ENCODE data around the gene LRRC26.

Gene LRRC26

GRCh38 chr9:137168904-137169856 lies 671 bp downstream of the LRRC26 start:
- Mint-ChIP-seq H3K4me3 (no peak overlapping the region), H3K4me1 (no peaks in the 10 kb centered on the region), H3K27ac (no peak overlapping the region), H3K36me3 (ENCODE audit: low read depth) (no peaks in the 10 kb centered on the region), H3K27me3 (peaks cover 33% of the 10 kb centered on the region), H3K9me3 (no peaks in the 10 kb centered on the region)
- ATAC-seq (no peak), DNase-seq (peak; percentile 26)

GRCh38 chr9:137168573-137168903 lies 1.3 kb downstream of the LRRC26 start:
- Mint-ChIP-seq H3K27me3 (peaks cover 36% of the 10 kb centered on the region), H3K4me1 (no peaks in the 10 kb centered on the region), H3K9me3 (no peaks in the 10 kb centered on the region), H3K4me3 (no peak overlapping the region), H3K27ac (no peak overlapping the region), H3K36me3 (ENCODE audit: low read depth) (no peaks in the 10 kb centered on the region)
- DNase-seq: no peak
- no peak for ATAC-seq

- H3K4me3 Mint-ChIP-seq: no peak overlapping the region
- DNase-seq (no peak), ATAC-seq (peak; percentile 13)
- peaks cover 1% of the 10 kb centered on the region for H3K4me1 Mint-ChIP-seq
- no peaks in the 10 kb centered on the region for H3K36me3 Mint-ChIP-seq (ENCODE audit: low read depth)
- H3K9me3 Mint-ChIP-seq: no peaks in the 10 kb centered on the region
- H3K27me3 Mint-ChIP-seq: peaks cover 39% of the 10 kb centered on the region
- H3K27ac Mint-ChIP-seq: no peak overlapping the region
Observed at GRCh38 chr9:137167747-137168572, 1.9 kb downstream of the LRRC26 start.

- Mint-ChIP-seq H3K9me3 (no peaks in the 10 kb centered on the region), H3K27me3 (peaks cover 41% of the 10 kb centered on the region)
- ATAC-seq: no peak
Observed at GRCh38 chr9:137167277-137167746, 2.5 kb downstream of the LRRC26 start.

GRCh38 chr9:137166380-137167229 lies 3.2 kb downstream of the LRRC26 start:
- H3K4me1 Mint-ChIP-seq: peaks cover 3% of the 10 kb centered on the region
- H3K36me3 Mint-ChIP-seq (ENCODE audit: low read depth): no peaks in the 10 kb centered on the region
- H3K4me3 Mint-ChIP-seq: no peak overlapping the region
- DNase-seq (no peak), ATAC-seq (no peak)
- peaks cover 44% of the 10 kb centered on the region for H3K27me3 Mint-ChIP-seq
- H3K9me3 Mint-ChIP-seq: no peaks in the 10 kb centered on the region
- no peak overlapping the region for H3K27ac Mint-ChIP-seq

More at GRCh38 chr9:137167277-137167746, 2.5 kb downstream of the LRRC26 start:
- no peak for DNase-seq
- no peak overlapping the region for H3K27ac Mint-ChIP-seq
- no peaks in the 10 kb centered on the region for H3K36me3 Mint-ChIP-seq (ENCODE audit: low read depth)
- peaks cover 3% of the 10 kb centered on the region for H3K4me1 Mint-ChIP-seq
- no peak overlapping the region for H3K4me3 Mint-ChIP-seq

GRCh38 chr9:137165250-137165836 lies 4.5 kb downstream of the LRRC26 start:
- Mint-ChIP-seq H3K27ac (no peak overlapping the region), H3K27me3 (peaks cover 46% of the 10 kb centered on the region), H3K36me3 (ENCODE audit: low read depth) (no peaks in the 10 kb centered on the region), H3K4me3 (no peak overlapping the region), H3K9me3 (no peaks in the 10 kb centered on the region), H3K4me1 (peaks cover 3% of the 10 kb centered on the region)
- ATAC-seq: no peak
- no peak for DNase-seq

GRCh38 chr9:137164370-137165249 lies 5.2 kb downstream of the LRRC26 start:
- Mint-ChIP-seq H3K27ac (no peak overlapping the region), H3K9me3 (no peaks in the 10 kb centered on the region), H3K4me3 (no peak overlapping the region), H3K36me3 (ENCODE audit: low read depth) (no peaks in the 10 kb centered on the region), H3K27me3 (peaks cover 46% of the 10 kb centered on the region), H3K4me1 (peaks cover 3% of the 10 kb centered on the region)
- DNase-seq (no peak), ATAC-seq (no peak)

- no peak overlapping the region for H3K27ac Mint-ChIP-seq
- DNase-seq: no peak
- H3K4me3 Mint-ChIP-seq: no peak overlapping the region
- peaks cover 52% of the 10 kb centered on the region for H3K27me3 Mint-ChIP-seq
- ATAC-seq: no peak
- peaks cover 6% of the 10 kb centered on the region for H3K4me1 Mint-ChIP-seq
- H3K9me3 Mint-ChIP-seq: no peaks in the 10 kb centered on the region
- no peaks in the 10 kb centered on the region for H3K36me3 Mint-ChIP-seq (ENCODE audit: low read depth)
Observed at GRCh38 chr9:137163805-137164204, 6.0 kb downstream of the LRRC26 start.

- Mint-ChIP-seq H3K27me3 (peaks cover 51% of the 10 kb centered on the region), H3K36me3 (ENCODE audit: low read depth) (no peaks in the 10 kb centered on the region), H3K9me3 (no peaks in the 10 kb centered on the region), H3K4me3 (no peak overlapping the region), H3K4me1 (peaks cover 7% of the 10 kb centered on the region), H3K27ac (no peak overlapping the region)
- DNase-seq (no peak), ATAC-seq (no peak)
Observed at GRCh38 chr9:137163365-137163715, 6.5 kb downstream of the LRRC26 start.

- ATAC-seq (no peak), DNase-seq (no peak)
- H3K4me3 Mint-ChIP-seq: no peak overlapping the region
- H3K27me3 Mint-ChIP-seq: peaks cover 57% of the 10 kb centered on the region
- H3K27ac Mint-ChIP-seq: no peak overlapping the region
- H3K9me3 Mint-ChIP-seq: no peaks in the 10 kb centered on the region
- H3K36me3 Mint-ChIP-seq (ENCODE audit: low read depth): no peaks in the 10 kb centered on the region
- H3K4me1 Mint-ChIP-seq: peaks cover 8% of the 10 kb centered on the region
Observed at GRCh38 chr9:137162505-137163364, 7.1 kb downstream of the LRRC26 start.

GRCh38 chr9:137161558-137162486 lies 8.0 kb downstream of the LRRC26 start:
- ATAC-seq (no peak), DNase-seq (no peak)
- H3K4me3 Mint-ChIP-seq: no peak overlapping the region
- H3K36me3 Mint-ChIP-seq (ENCODE audit: low read depth): no peaks in the 10 kb centered on the region
- no peaks in the 10 kb centered on the region for H3K9me3 Mint-ChIP-seq
- peaks cover 11% of the 10 kb centered on the region for H3K4me1 Mint-ChIP-seq
- peaks cover 58% of the 10 kb centered on the region for H3K27me3 Mint-ChIP-seq
- no peak overlapping the region for H3K27ac Mint-ChIP-seq
